Measurements from ENCODE around the gene CHRNB1.
"Not testable (repeated sequence)": the region's sequence is repeated elsewhere in the genome, so short reads cannot be mapped to it uniquely, and the experiment has no call there.

DNA sequence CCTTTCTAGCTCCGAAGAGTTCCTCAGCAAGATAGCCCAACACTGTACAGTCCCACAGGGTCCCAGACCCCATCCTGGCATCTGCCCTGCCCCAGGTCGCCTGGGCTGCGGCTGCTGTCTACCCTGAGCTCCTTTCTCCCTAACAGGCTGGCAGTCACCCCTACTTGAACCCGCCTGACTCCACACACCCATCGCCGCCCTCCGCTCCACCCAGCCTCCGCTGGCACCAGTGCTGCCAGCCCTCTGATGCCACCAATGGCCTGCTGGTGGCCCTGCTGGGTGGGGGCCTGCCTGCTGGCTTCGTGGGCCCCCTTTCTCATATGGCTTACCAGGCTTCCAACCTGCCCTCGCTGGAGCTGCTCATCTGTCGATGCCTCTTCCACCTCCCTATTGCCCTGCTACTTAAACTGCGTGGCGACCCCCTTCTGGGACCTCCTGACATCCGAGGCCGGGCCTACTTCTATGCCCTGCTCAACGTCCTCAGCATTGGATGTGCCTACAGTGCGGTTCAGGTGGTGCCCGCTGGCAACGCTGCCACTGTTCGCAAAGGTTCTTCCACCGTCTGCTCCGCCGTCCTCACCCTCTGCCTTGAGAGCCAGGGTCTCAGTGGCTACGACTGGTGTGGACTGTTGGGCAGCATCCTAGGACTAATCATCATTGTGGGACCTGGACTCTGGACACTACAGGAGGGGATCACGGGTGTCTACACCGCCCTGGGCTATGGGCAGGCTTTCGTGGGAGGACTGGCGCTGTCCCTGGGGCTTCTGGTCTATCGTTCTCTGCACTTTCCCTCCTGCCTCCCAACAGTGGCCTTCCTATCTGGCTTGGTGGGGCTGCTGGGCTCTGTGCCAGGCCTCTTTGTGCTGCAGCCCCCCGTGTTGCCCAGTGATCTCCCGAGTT, 37.2 kb downstream of the CHRNB1 start:
- not testable (repeated sequence) for TF ChIP-seq POLR2A (IDR thresholded peaks at IDR 0.05; ENCODE audit: low read length); GATA1 (IDR thresholded peaks at IDR 0.05; ENCODE audit: low read depth, low read length)
